IMR-90 (cell line): Measurements from ENCODE around the gene ATP8B4. TPM values are rescaled to one million over a fixed set of nuclear protein-coding genes. Genes with fewer than 3 reads are reported as not detected.
A peak's percentile ranks its signal among the peaks of the same experiment; 100 is the strongest.

Source experiments
- ATAC-seq: fragments of 200-7000 bp; cut with Tn5 transposase; 2 replicates; pipeline ENCODE4 v1.9.1; 2020; ENCODE audit warnings: low read depth, mild to moderate bottlenecking, moderate library complexity
- BruUV-seq: library from RNA; stranded (reverse); fragments of 400-500 nt; replicated peaks from 2 replicates; lab custom pipeline; 2021; lab: Mats Ljungman, UMichigan
- CTCF ChIA-PET: fragments of 300-600 bp; formaldehyde crosslinking; extraction: SDS; loops from one replicate; lab custom pipeline; 2021; ENCODE audit warnings: antibody characterized with exemption; lab: Yijun Ruan, JAX
- POLR2A ChIA-PET: fragments of 300-600 bp; sonication (Branson Sonifier 250); formaldehyde crosslinking; loops from one replicate; lab custom pipeline; 2022; ENCODE audit warnings: antibody characterized with exemption; ENCODE audit not compliant: unreplicated experiment; lab: Charles Lee
- DNase-seq: peaks from one replicate; pipeline ENCODE4 v3.0.0; 2013
- H2AFZ ChIP-seq: replicated peaks from 2 replicates; pipeline ENCODE3; 2013; ENCODE audit warnings: low read length, mild to moderate bottlenecking; ENCODE audit not compliant: poor library complexity
- H2AK5ac ChIP-seq: 2 replicates; pipeline ENCODE4 v1.6.1; 2013; ENCODE audit warnings: low read depth, low read length, inconsistent platforms
- H2AK9ac ChIP-seq: replicated peaks from 2 replicates; pipeline ENCODE3; 2013; ENCODE audit warnings: mild to moderate bottlenecking, low read depth, low read length, moderate library complexity; ENCODE audit not compliant: poor library complexity
- H2BK120ac ChIP-seq: 2 replicates; pipeline ENCODE4 v1.6.1; 2013; ENCODE audit warnings: low read depth, low read length, inconsistent platforms
- H2BK15ac ChIP-seq: 3 replicates; pipeline ENCODE4 v1.6.1; 2013; ENCODE audit warnings: low read depth, low read length, inconsistent platforms
- H2BK20ac ChIP-seq: 2 replicates; pipeline ENCODE4 v1.6.1; 2013; ENCODE audit warnings: low read depth, mild to moderate bottlenecking, inconsistent platforms, low read length, moderate library complexity
- H2BK5ac ChIP-seq: 2 replicates; pipeline ENCODE4 v1.6.1; 2013; ENCODE audit warnings: mild to moderate bottlenecking, low read depth, low read length, inconsistent platforms; ENCODE audit not compliant: poor library complexity, severe bottlenecking
- H3K14ac ChIP-seq: replicated peaks from 2 replicates; pipeline ENCODE4 v1.6.1; 2013; ENCODE audit warnings: low read depth, low read length, inconsistent platforms
- H3K18ac ChIP-seq: 2 replicates; pipeline ENCODE4 v1.6.1; 2013; ENCODE audit warnings: low read depth, low read length, control low read depth
- H3K23ac ChIP-seq: 2 replicates; pipeline ENCODE4 v1.6.1; 2013; ENCODE audit warnings: low read depth, low read length, inconsistent platforms
- H3K27ac ChIP-seq: 2 replicates; pipeline ENCODE4 v1.5.1; 2013; ENCODE audit warnings: mild to moderate bottlenecking, control low read depth, low read length; ENCODE audit not compliant: insufficient read depth
- H3K27me3 ChIP-seq: 2 replicates; pipeline ENCODE4 v1.6.1; 2013; ENCODE audit warnings: low read length; ENCODE audit not compliant: control insufficient read depth, insufficient read depth
- H3K36me3 ChIP-seq: 2 replicates; pipeline ENCODE4 v1.6.1; 2013; ENCODE audit warnings: low read length, mixed read lengths; ENCODE audit not compliant: control insufficient read depth, insufficient read depth
- H3K4ac ChIP-seq: 2 replicates; pipeline ENCODE4 v1.6.1; 2013; ENCODE audit warnings: low read depth, low read length, inconsistent platforms
- H3K4me1 ChIP-seq: 2 replicates; pipeline ENCODE4 v1.6.1; 2013; ENCODE audit warnings: low read length, mixed read lengths; ENCODE audit not compliant: control insufficient read depth, insufficient read depth
- H3K4me2 ChIP-seq: 2 replicates; pipeline ENCODE4 v1.6.1; 2013; ENCODE audit warnings: low read depth, mild to moderate bottlenecking, control low read depth, low read length, moderate library complexity
- H3K4me3 ChIP-seq: 2 replicates; pipeline ENCODE4 v1.5.1; 2013; ENCODE audit warnings: low read depth, mild to moderate bottlenecking, control low read depth, low read length, moderate library complexity; ENCODE audit not compliant: insufficient read depth
- H3K56ac ChIP-seq: 2 replicates; pipeline ENCODE4 v1.6.1; 2013; ENCODE audit warnings: low read length, inconsistent platforms; ENCODE audit not compliant: insufficient read depth; ENCODE audit errors: extremely low read depth
- H3K79me1 ChIP-seq, 2 experiments: 2 replicates each; pipeline ENCODE4 v1.6.1; 2013; ENCODE audit warnings: low read length in 2 of 2, inconsistent platforms in 1 of 2, low read depth in 1 of 2
- H3K9ac ChIP-seq: 2 replicates; pipeline ENCODE4 v1.6.1; 2013; ENCODE audit warnings: low read depth, low read length, control low read depth
- H3K9me1 ChIP-seq: 2 replicates; pipeline ENCODE4 v1.6.1; 2013; ENCODE audit warnings: low read length, inconsistent platforms; ENCODE audit not compliant: insufficient read depth
- H3K9me3 ChIP-seq: 2 replicates; pipeline ENCODE4 v1.6.1; 2013; ENCODE audit warnings: low read length; ENCODE audit not compliant: control insufficient read depth, insufficient read depth
- H4K20me1 ChIP-seq: 2 replicates; pipeline ENCODE4 v1.6.1; 2013; ENCODE audit warnings: low read length, inconsistent platforms; ENCODE audit not compliant: insufficient read depth
- H4K5ac ChIP-seq: 2 replicates; pipeline ENCODE4 v1.6.1; 2013; ENCODE audit warnings: mild to moderate bottlenecking, low read depth, low read length, control low read depth
- H4K8ac ChIP-seq, 2 experiments: 2 replicates each; pipeline ENCODE4 v1.6.1; 2013; ENCODE audit warnings: low read depth in 2 of 2, low read length in 2 of 2, control low read depth in 1 of 2, inconsistent platforms in 1 of 2
- H4K91ac ChIP-seq: 2 replicates; pipeline ENCODE4 v1.6.1; 2013; ENCODE audit warnings: low read depth, low read length, inconsistent platforms; ENCODE audit not compliant: insufficient read depth
- BHLHE40 ChIP-seq: fragments of 150-350 bp; IDR thresholded peaks from 2 replicates; pipeline ENCODE4 v1.6.1; 2016; ENCODE audit warnings: mild to moderate bottlenecking, low read depth, low read length
- CEBPB ChIP-seq: IDR thresholded peaks from 2 replicates; pipeline ENCODE4 v1.6.1; 2012; ENCODE audit warnings: low read depth, low read length, improper control_type of control experiment
- CHD1 ChIP-seq: IDR thresholded peaks from 2 replicates; pipeline ENCODE4 v1.6.1; 2012; ENCODE audit warnings: low read depth, low read length, improper control_type of control experiment
- CTCF ChIP-seq: conservative IDR thresholded peaks from 2 replicates; pipeline ENCODE4 v1.5.1; 2012; ENCODE audit warnings: mild to moderate bottlenecking, low read depth, low read length, improper control_type of control experiment
- ELK1 ChIP-seq: fragments of 150-350 bp; IDR thresholded peaks from 2 replicates; pipeline ENCODE4 v1.6.1; 2016; ENCODE audit warnings: low read depth, mild to moderate bottlenecking, low read length, moderate library complexity, borderline replicate concordance
- FOS ChIP-seq: fragments of 150-350 bp; IDR thresholded peaks from 2 replicates; pipeline ENCODE4 v1.6.1; 2016; ENCODE audit warnings: low read depth, low read length
- MAFK ChIP-seq: IDR thresholded peaks from 2 replicates; pipeline ENCODE4 v1.6.1; 2012; ENCODE audit warnings: low read depth, low read length, improper control_type of control experiment
- MAZ ChIP-seq: IDR thresholded peaks from 2 replicates; pipeline ENCODE4 v1.6.1; 2012; ENCODE audit warnings: low read depth, mild to moderate bottlenecking, low read length, improper control_type of control experiment, moderate library complexity, borderline replicate concordance
- MXI1 ChIP-seq: IDR thresholded peaks from 2 replicates; pipeline ENCODE4 v1.6.1; 2012; ENCODE audit warnings: low read depth, mild to moderate bottlenecking, low read length, moderate library complexity, borderline replicate concordance
- NFE2L2 ChIP-seq: fragments of 150-350 bp; IDR thresholded peaks from 2 replicates; pipeline ENCODE4 v1.6.1; 2016; ENCODE audit warnings: low read depth, mild to moderate bottlenecking, low read length
- POLR2A ChIP-seq: IDR thresholded peaks from 2 replicates; pipeline ENCODE4 v1.6.1; 2012; ENCODE audit warnings: mild to moderate bottlenecking, low read depth, low read length
- RAD21 ChIP-seq: IDR thresholded peaks from 2 replicates; pipeline ENCODE4 v1.6.1; 2012; ENCODE audit warnings: low read length, improper control_type of control experiment
- RCOR1 ChIP-seq: IDR thresholded peaks from 2 replicates; pipeline ENCODE4 v1.6.1; 2012; ENCODE audit warnings: mild to moderate bottlenecking, low read length, improper control_type of control experiment; ENCODE audit not compliant: insufficient replicate concordance
- RFX5 ChIP-seq: IDR thresholded peaks from 2 replicates; pipeline ENCODE4 v1.8.0; 2012; ENCODE audit warnings: low read depth, mild to moderate bottlenecking, low read length, moderate library complexity
- SMC3 ChIP-seq: fragments of 150-350 bp; IDR thresholded peaks from 2 replicates; pipeline ENCODE4 v1.6.1; 2016; ENCODE audit warnings: low read depth, mild to moderate bottlenecking, antibody characterized with exemption, low read length, moderate library complexity
- USF2 ChIP-seq: fragments of 150-350 bp; IDR thresholded peaks from 2 replicates; pipeline ENCODE4 v1.6.1; 2017; ENCODE audit warnings: mild to moderate bottlenecking, antibody characterized with exemption, low read length, low read depth
- WGBS, 2 experiments: methylation state at CpG; one replicate each; pipeline versions ENCODE4 v1.1.5 to v1.1.7; 2013; ENCODE audit warnings: missing lambda C conversion rate in 2 of 2; ENCODE audit not compliant: insufficient read length in 1 of 2; ENCODE audit errors: extremely low coverage in 2 of 2; 5-methylcytosine and 5-hydroxymethylcytosine counted together
- dilution Hi-C: fragments of 300-500 bp; cut with HindIII; formaldehyde crosslinking; loops from one replicate; pipeline ENCODE4 v1.14.3; 2018; ENCODE audit warnings: low sequenced_read_pairs; ENCODE audit not compliant: unreplicated experiment
- in situ Hi-C: fragments of 300-500 bp; cut with MboI; formaldehyde crosslinking; loops from 3 replicates; pipeline ENCODE4 v1.14.3; 2019; ENCODE audit warnings: low sequenced_read_pairs, inconsistent platforms, mixed read lengths
- intact Hi-C: fragments of 100-400 bp; cut with micrococcal nuclease; formaldehyde crosslinking; loops from 2 replicates; pipeline ENCODE4 v1.10.0; 2022
- polyA plus RNA-seq, 3 experiments: library from polyadenylated mRNA; depleted of rRNA; stranded (reverse); fragments of >200 nt; gene quantifications; 2 replicates each; pipeline ENCODE4 v1.2.3, GENCODE V29; 2012; ENCODE audit warnings: low replicate concordance in 1 of 3
- total RNA-seq: library from RNA; depleted of rRNA; stranded (reverse); fragments of >200 nt; gene quantifications from 2 replicates; pipeline ENCODE4 v1.2.3, GENCODE V29; 2012

The ATP8B4 gene
- total and polyA plus RNA-seq, 2 of the 4 experiments (the other 2 are of a cell fraction) = 0.12 to 0.54 TPM

- Histone ChIP-seq H2BK15ac (no peak overlapping the region), H4K8ac (peak overlapping the region in 1 of 2 experiments; percentile 73; a peak in 2 of 4 replicates), H2BK20ac (peak overlapping the region; percentile 62; the same call in 1 of the 2 replicates), H3K56ac (no peak overlapping the region), H2AK9ac (no peak overlapping the region), H3K79me1 (no peaks in the 10 kb centered on the region), H3K9ac (no peak overlapping the region), H3K36me3 (no peaks in the 10 kb centered on the region), H2BK120ac (peak overlapping the region; percentile 52; the same call in 1 of the 2 replicates), H3K23ac (no peak overlapping the region), H3K18ac (peak overlapping the region; percentile 95), H3K27me3 (no peaks in the 10 kb centered on the region), H3K4me2 (peak overlapping the region; percentile 64; the same call in 1 of the 2 replicates), H3K4me3 (no peak overlapping the region), H2AFZ (no peak overlapping the region), H2AK5ac (no peak overlapping the region), H2BK5ac (peak overlapping the region; percentile 89), H3K9me3 (peaks cover 9% of the 10 kb centered on the region), H4K91ac (no peak overlapping the region), H3K14ac (peak overlapping the region; percentile 64; the same call in 1 of the 2 replicates), H3K4me1 (peaks cover 18% of the 10 kb centered on the region), H3K27ac (peak overlapping the region; percentile 79; the same call in 1 of the 2 replicates), H3K4ac (no peak overlapping the region; the same call in 1 of the 2 replicates), H4K5ac (peak overlapping the region; percentile 75), H4K20me1 (no peaks in the 10 kb centered on the region), H3K9me1 (no peaks in the 10 kb centered on the region; the same call in none of the 2 replicates)
- no peak for DNase-seq
- WGBS, 2 experiments = no CpG with 5 or more reads among the region's 2 CpGs
- ChIA-PET CTCF (no interaction called here), POLR2A (no interaction called here)
- peak; percentile 13; the same call in 1 of the 2 replicates for ATAC-seq
- in situ Hi-C loops (no loop called here), intact Hi-C loops (no loop called here), dilution Hi-C loops (no loop called here)
- no TSS peak for BruUV-seq
- TF ChIP-seq RAD21 = no peak
- TF ChIP-seq RFX5 = no peak
- no peak for TF ChIP-seq CHD1
- no peak for TF ChIP-seq CTCF
- no peak for TF ChIP-seq SMC3
- no peak for TF ChIP-seq ELK1
- TF ChIP-seq MXI1 = no peak
- TF ChIP-seq CEBPB = no peak
- no peak for TF ChIP-seq USF2
- TF ChIP-seq FOS = no peak
- TF ChIP-seq NFE2L2 = no peak
- no peak for TF ChIP-seq MAZ
- TF ChIP-seq POLR2A = no peak
- no peak for TF ChIP-seq RCOR1
- no peak for TF ChIP-seq BHLHE40
- TF ChIP-seq MAFK = no peak
These were observed 254.8 kb downstream of the ATP8B4 start for GRCh38 chr15:49864251-49864650.
